ENCODE measurements around the gene ZC3HAV1. TPM values are rescaled to one million over a fixed set of nuclear protein-coding genes. Genes with fewer than 3 reads are reported as not detected.
A peak's percentile ranks its signal among the peaks of the same experiment; 100 is the strongest.

ZC3HAV1 gene
- total and polyA plus RNA-seq, 2 of the 13 experiments (the other 11 are each of a cell fraction or from before 2014, with no cell fraction given): 12.7 to 23.7 TPM

DNA sequence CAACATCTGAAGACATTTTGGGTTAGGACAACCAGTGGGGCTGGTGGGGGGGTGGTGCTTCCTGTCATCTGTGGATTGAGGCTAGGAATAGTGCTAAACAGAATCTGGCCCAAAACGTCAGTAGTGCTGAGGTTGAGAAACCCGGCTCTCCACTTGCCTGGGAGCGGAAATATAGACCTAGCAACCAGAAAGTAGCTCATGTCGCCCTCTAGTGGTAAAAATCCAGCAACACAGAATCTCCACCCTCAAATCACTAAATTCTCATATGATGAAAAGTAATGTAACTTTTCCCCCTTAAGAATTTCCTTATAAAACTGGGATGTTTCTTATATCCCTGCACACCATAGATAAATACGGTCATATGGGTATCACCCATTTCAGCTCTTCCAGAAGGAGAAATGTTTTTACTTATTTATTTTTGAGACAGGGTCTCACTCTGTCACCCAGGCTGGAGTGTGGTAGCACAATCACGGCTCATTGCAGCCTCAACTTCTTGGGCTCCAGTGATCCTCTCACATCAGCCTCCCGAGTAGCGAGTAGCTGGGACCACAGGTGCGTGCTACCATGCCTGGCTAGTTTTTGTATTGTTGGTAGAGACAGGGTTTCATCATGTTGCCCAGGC is 34.4 kb downstream of the ZC3HAV1 start:
- ChIA-PET POLR2A (interaction anchor here (1.0 to 1.7 kb wide), 4 partner anchors 40 to 157 kb away, joined by 3 to 4 read pairs (median 4); a partner anchor contains a TSS), CTCF (ENCODE audit: low intra/inter-chr PET ratio, low total read pairs) (interaction anchor here (0.6 to 1.8 kb wide), 3 partner anchors 58 to 189 kb away, joined by 3 to 34 read pairs (median 3); no protein-coding TSS in a partner anchor)
- peaks cover 29% of the 10 kb centered on the region for H3K4me1 ChIP-seq (ENCODE audit: insufficient read depth, low read length)
- WGBS (ENCODE audit: low lambda C conversion rate): 54% methylated on average over 9 of the region's 9 CpGs
- H3K9ac ChIP-seq (ENCODE audit: insufficient read depth, low read depth, low read length): no peak overlapping the region
- no peaks in the 10 kb centered on the region for H3K9me3 ChIP-seq (ENCODE audit: low read length)
- peak; percentile 68 for DNase-seq (ENCODE audit: low spot score)
- no TSS peak for BruUV-seq (replicated peaks)
- peak overlapping the region; percentile 65 for H3K27ac ChIP-seq (ENCODE audit: extremely low read length, insufficient read depth, low read length)
- H4K20me1 ChIP-seq (ENCODE audit: insufficient read depth, low read length): no peaks in the 10 kb centered on the region; the same call in 1 of the 2 replicates
- peaks cover 12 to 55% of the 10 kb centered on the region in 2 experiments for H3K36me3 ChIP-seq (replicated peaks in 1 of 2; ENCODE audit: control insufficient read depth in 1 of 2, insufficient read depth in 2 of 2, low read length in 2 of 2)
- peak; percentile 78 for ATAC-seq
- H3K27me3 ChIP-seq (ENCODE audit: control insufficient read depth in 1 of 2, insufficient read depth in 2 of 2, low read length in 2 of 2): no peaks in the 10 kb centered on the region
- no peak overlapping the region for H3K4me3 ChIP-seq (replicated peaks in 1 of 3; ENCODE audit: insufficient read depth in 1 of 3, low read depth in 2 of 3, low read length in 3 of 3)
- intact Hi-C loops (cut with micrococcal nuclease; ENCODE audit: unreplicated experiment) (loop anchor here (1.0 to 2.0 kb wide), 3 partner anchors 58 to 189 kb away; a partner anchor contains a TSS), in situ Hi-C loops (cut with HindIII; ENCODE audit: extremely low pct_ligation_motif_present, low pct_unique_long_range_greater_than_20kb) (no loop called here)
- H3K4me2 ChIP-seq (ENCODE audit: low read depth, low read length): no peak overlapping the region
- no peaks in the 10 kb centered on the region for H3K79me2 ChIP-seq (ENCODE audit: insufficient read depth, low read length)
- H2AFZ ChIP-seq (ENCODE audit: low read length): no peak overlapping the region
- peak; percentile 82 for FAIRE-seq
- TF ChIP-seq ZSCAN20 (CRISPR knock-in tag; IDR thresholded peaks at IDR 0.05; ENCODE audit: borderline replicate concordance) (no peak), MATR3 (CRISPR knock-in tag; IDR thresholded peaks at IDR 0.05) (no peak), ZNF773 (CRISPR knock-in tag; IDR thresholded peaks at IDR 0.05; ENCODE audit: borderline replicate concordance) (no peak), KAT7 (CRISPR knock-in tag; IDR thresholded peaks at IDR 0.05; ENCODE audit: borderline replicate concordance) (no peak), FOXO1 (CRISPR knock-in tag; IDR thresholded peaks at IDR 0.05) (no peak), ATRX (CRISPR knock-in tag; IDR thresholded peaks at IDR 0.05; ENCODE audit: borderline replicate concordance) (no peak), ZNF263 (CRISPR knock-in tag; IDR thresholded peaks at IDR 0.05) (no peak), PRMT3 (CRISPR knock-in tag; IDR thresholded peaks at IDR 0.05; ENCODE audit: borderline replicate concordance, low read depth) (0 out of 2 replicates have a peak, but pooled peaks have one; percentile 37), ZFP82 (CRISPR knock-in tag; IDR thresholded peaks at IDR 0.05; ENCODE audit: borderline replicate concordance) (no peak), TEAD3 (CRISPR knock-in tag; optimal IDR thresholded peaks at IDR 0.05; ENCODE audit: borderline replicate concordance) (peak; percentile 95), ZNF44 (CRISPR knock-in tag; IDR thresholded peaks at IDR 0.05) (no peak), ZNF264 (CRISPR knock-in tag; IDR thresholded peaks at IDR 0.05) (no peak), RORA (CRISPR knock-in tag; IDR thresholded peaks at IDR 0.05) (no peak), CCDC6 (CRISPR knock-in tag; IDR thresholded peaks at IDR 0.05) (0 out of 2 replicates have a peak, but pooled peaks have one; percentile 33)
- TF ChIP-seq, protein P1, sequence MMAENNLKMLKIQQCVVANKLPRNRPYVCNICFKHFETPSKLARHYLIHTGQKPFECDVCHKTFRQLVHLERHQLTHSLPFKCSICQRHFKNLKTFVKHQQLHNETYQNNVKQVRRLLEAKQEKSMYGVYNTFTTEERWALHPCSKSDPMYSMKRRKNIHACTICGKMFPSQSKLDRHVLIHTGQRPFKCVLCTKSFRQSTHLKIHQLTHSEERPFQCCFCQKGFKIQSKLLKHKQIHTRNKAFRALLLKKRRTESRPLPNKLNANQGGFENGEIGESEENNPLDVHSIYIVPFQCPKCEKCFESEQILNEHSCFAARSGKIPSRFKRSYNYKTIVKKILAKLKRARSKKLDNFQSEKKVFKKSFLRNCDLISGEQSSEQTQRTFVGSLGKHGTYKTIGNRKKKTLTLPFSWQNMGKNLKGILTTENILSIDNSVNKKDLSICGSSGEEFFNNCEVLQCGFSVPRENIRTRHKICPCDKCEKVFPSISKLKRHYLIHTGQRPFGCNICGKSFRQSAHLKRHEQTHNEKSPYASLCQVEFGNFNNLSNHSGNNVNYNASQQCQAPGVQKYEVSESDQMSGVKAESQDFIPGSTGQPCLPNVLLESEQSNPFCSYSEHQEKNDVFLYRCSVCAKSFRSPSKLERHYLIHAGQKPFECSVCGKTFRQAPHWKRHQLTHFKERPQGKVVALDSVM (CRISPR knock-in tag; IDR thresholded peaks at IDR 0.05): peak; percentile 85
- TF ChIP-seq, protein P2, sequence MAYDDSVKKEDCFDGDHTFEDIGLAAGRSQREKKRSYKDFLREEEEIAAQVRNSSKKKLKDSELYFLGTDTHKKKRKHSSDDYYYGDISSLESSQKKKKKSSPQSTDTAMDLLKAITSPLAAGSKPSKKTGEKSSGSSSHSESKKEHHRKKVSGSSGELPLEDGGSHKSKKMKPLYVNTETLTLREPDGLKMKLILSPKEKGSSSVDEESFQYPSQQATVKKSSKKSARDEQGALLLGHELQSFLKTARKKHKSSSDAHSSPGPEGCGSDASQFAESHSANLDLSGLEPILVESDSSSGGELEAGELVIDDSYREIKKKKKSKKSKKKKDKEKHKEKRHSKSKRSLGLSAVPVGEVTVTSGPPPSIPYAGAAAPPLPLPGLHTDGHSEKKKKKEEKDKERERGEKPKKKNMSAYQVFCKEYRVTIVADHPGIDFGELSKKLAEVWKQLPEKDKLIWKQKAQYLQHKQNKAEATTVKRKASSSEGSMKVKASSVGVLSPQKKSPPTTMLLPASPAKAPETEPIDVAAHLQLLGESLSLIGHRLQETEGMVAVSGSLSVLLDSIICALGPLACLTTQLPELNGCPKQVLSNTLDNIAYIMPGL (CRISPR knock-in tag; IDR thresholded peaks at IDR 0.05; ENCODE audit: borderline replicate concordance in 1 of 2, low read depth in 1 of 2): peak in 1 of 2 experiments; percentile 39; a peak in 1 of 4 replicates
- TF ChIP-seq, protein P3, sequence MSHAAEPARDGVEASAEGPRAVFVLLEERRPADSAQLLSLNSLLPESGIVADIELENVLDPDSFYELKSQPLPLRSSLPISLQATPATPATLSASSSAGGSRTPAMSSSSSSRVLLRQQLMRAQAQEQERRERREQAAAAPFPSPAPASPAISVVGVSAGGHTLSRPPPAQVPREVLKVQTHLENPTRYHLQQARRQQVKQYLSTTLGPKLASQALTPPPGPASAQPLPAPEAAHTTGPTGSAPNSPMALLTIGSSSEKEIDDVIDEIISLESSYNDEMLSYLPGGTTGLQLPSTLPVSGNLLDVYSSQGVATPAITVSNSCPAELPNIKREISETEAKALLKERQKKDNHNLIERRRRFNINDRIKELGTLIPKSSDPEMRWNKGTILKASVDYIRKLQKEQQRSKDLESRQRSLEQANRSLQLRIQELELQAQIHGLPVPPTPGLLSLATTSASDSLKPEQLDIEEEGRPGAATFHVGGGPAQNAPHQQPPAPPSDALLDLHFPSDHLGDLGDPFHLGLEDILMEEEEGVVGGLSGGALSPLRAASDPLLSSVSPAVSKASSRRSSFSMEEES (CRISPR knock-in tag; IDR thresholded peaks at IDR 0.05): no peak
- TF ChIP-seq, protein P4, sequence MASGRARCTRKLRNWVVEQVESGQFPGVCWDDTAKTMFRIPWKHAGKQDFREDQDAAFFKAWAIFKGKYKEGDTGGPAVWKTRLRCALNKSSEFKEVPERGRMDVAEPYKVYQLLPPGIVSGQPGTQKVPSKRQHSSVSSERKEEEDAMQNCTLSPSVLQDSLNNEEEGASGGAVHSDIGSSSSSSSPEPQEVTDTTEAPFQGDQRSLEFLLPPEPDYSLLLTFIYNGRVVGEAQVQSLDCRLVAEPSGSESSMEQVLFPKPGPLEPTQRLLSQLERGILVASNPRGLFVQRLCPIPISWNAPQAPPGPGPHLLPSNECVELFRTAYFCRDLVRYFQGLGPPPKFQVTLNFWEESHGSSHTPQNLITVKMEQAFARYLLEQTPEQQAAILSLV (CRISPR knock-in tag; IDR thresholded peaks at IDR 0.05; ENCODE audit: borderline replicate concordance): no peak
